ENCODE results near the gene SON.

GRCh38 chr21:33540711-33541104, 2.1 kb upstream of the SON start:
- no peak for TF ChIP-seq POLR2A (IDR thresholded peaks at IDR 0.05; ENCODE audit: low read length)
- TF ChIP-seq GATA1 (IDR thresholded peaks at IDR 0.05; ENCODE audit: low read depth, low read length) = no peak
